ENCODE data around the gene COL25A1.

Gene COL25A1

GRCh38 chr4:108901291-108901690, 401.2 kb downstream of the COL25A1 start:
- H3K9ac ChIP-seq (ENCODE audit: low read length) = no peak overlapping the region
- H3K4me3 ChIP-seq (ENCODE audit: low read length) = no peak overlapping the region
- H3K27me3 ChIP-seq (ENCODE audit: control insufficient read depth, insufficient read depth, low read length) = no peaks in the 10 kb centered on the region
- no peaks in the 10 kb centered on the region for H3K4me1 ChIP-seq (ENCODE audit: control insufficient read depth, insufficient read depth, low read length)
- no peaks in the 10 kb centered on the region for H3K36me3 ChIP-seq (ENCODE audit: control insufficient read depth, insufficient read depth, low read length)
- H3K9me3 ChIP-seq (ENCODE audit: control insufficient read depth, low read length) = no peaks in the 10 kb centered on the region

DNA sequence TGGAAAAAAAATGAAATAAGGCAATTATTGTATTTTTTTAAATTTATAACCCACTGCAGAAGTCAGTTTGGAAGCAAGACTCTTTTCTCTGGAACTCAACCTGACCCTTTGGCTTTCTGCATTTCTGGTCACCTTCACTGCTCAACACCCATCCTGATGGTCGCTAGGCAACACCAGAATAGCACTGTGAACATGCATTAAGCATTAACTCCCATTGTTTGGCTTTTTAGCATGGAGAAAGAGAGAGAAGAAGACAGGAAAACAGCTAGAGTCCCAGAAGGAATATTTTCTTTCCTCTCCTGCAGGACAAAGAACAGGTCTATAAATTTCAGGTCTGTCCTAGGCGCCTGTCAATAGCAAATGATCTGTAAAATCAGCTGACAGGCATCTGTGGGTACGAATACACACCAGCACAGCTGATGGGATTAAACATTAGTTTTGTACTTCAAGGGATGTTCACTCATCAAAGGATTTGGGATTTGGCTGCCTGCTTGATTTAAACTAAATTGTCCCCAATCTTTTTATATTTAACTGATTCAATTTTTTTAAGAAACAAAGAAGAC, 402.4 kb downstream of the COL25A1 start:
- no peaks in the 10 kb centered on the region for H3K4me1 ChIP-seq (ENCODE audit: control insufficient read depth, insufficient read depth, low read length)
- no peak overlapping the region for H3K9ac ChIP-seq (ENCODE audit: low read length)
- no peaks in the 10 kb centered on the region for H3K9me3 ChIP-seq (ENCODE audit: control insufficient read depth, low read length)
- no peaks in the 10 kb centered on the region for H3K36me3 ChIP-seq (ENCODE audit: control insufficient read depth, insufficient read depth, low read length)
- no peaks in the 10 kb centered on the region for H3K27me3 ChIP-seq (ENCODE audit: control insufficient read depth, insufficient read depth, low read length)
- H3K4me3 ChIP-seq (ENCODE audit: low read length) = no peak overlapping the region

- no peak overlapping the region for H3K4me3 ChIP-seq (ENCODE audit: low read length)
- no peaks in the 10 kb centered on the region for H3K27me3 ChIP-seq (ENCODE audit: control insufficient read depth, insufficient read depth, low read length)
- no peak overlapping the region for H3K9ac ChIP-seq (ENCODE audit: low read length)
- H3K36me3 ChIP-seq (ENCODE audit: control insufficient read depth, insufficient read depth, low read length) = no peaks in the 10 kb centered on the region
- no peaks in the 10 kb centered on the region for H3K9me3 ChIP-seq (ENCODE audit: control insufficient read depth, low read length)
- no peaks in the 10 kb centered on the region for H3K4me1 ChIP-seq (ENCODE audit: control insufficient read depth, insufficient read depth, low read length)
Measured at GRCh38 chr4:108893468-108893867, 409.0 kb downstream of the COL25A1 start.

- Histone ChIP-seq H3K4me1 (ENCODE audit: control insufficient read depth, insufficient read depth, low read length) (no peaks in the 10 kb centered on the region), H3K27me3 (ENCODE audit: control insufficient read depth, insufficient read depth, low read length) (no peaks in the 10 kb centered on the region), H3K36me3 (ENCODE audit: control insufficient read depth, insufficient read depth, low read length) (no peaks in the 10 kb centered on the region), H3K4me3 (ENCODE audit: low read length) (no peak overlapping the region), H3K9me3 (ENCODE audit: control insufficient read depth, low read length) (no peaks in the 10 kb centered on the region), H3K9ac (ENCODE audit: low read length) (no peak overlapping the region)
Measured at GRCh38 chr4:108891896-108892590, 410.4 kb downstream of the COL25A1 start.

DNA sequence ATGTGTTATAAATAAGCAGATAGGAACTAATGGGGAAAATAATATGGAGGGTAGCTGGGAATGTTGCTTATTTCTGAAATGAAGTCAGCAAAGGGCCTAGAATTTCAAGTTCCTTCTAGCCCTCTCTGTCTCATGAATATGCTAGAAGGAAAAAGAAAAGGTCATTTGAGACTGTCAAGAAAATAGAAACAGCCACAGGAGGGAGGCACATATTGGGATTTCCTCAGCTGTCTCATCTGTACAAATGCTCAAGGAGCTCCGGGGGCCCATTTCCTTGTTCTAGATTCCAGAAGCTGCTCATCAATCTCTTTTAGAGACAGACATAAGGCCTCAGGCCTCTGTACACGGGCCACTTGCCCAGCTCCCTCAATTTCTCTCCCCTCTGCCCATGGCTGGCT, 412.0 kb downstream of the COL25A1 start:
- Histone ChIP-seq H3K27me3 (ENCODE audit: control insufficient read depth, insufficient read depth, low read length) (no peaks in the 10 kb centered on the region), H3K4me1 (ENCODE audit: control insufficient read depth, insufficient read depth, low read length) (no peaks in the 10 kb centered on the region), H3K36me3 (ENCODE audit: control insufficient read depth, insufficient read depth, low read length) (no peaks in the 10 kb centered on the region), H3K9ac (ENCODE audit: low read length) (no peak overlapping the region), H3K9me3 (ENCODE audit: control insufficient read depth, low read length) (no peaks in the 10 kb centered on the region), H3K4me3 (ENCODE audit: low read length) (no peak overlapping the region)

- Histone ChIP-seq H3K27me3 (ENCODE audit: control insufficient read depth, insufficient read depth, low read length) (no peaks in the 10 kb centered on the region), H3K9me3 (ENCODE audit: control insufficient read depth, low read length) (no peaks in the 10 kb centered on the region), H3K9ac (ENCODE audit: low read length) (no peak overlapping the region), H3K36me3 (ENCODE audit: control insufficient read depth, insufficient read depth, low read length) (no peaks in the 10 kb centered on the region), H3K4me1 (ENCODE audit: control insufficient read depth, insufficient read depth, low read length) (no peaks in the 10 kb centered on the region), H3K4me3 (ENCODE audit: low read length) (no peak overlapping the region)
Measured at GRCh38 chr4:108889696-108890483, 412.6 kb downstream of the COL25A1 start.

DNA sequence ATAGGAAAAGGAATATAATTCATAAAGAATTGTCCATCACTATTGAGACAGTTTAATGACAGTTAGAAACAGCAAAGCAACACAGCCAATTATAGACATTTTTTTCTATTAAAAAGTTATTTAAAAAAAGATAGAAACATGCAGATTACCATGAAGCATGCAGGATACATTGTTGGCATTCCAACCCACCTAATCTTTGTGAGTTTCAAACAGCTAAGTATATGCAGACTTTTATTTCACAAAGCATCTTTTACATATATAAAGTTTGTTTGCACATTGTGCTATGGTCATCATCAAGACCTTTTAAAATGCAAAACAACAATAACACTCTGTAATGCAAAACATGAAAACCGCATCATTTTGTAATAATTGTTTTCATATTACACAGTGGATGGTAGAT, 413.7 kb downstream of the COL25A1 start:
- Histone ChIP-seq H3K36me3 (ENCODE audit: control insufficient read depth, insufficient read depth, low read length) (no peaks in the 10 kb centered on the region), H3K4me1 (ENCODE audit: control insufficient read depth, insufficient read depth, low read length) (no peaks in the 10 kb centered on the region), H3K27me3 (ENCODE audit: control insufficient read depth, insufficient read depth, low read length) (no peaks in the 10 kb centered on the region), H3K9me3 (ENCODE audit: control insufficient read depth, low read length) (no peaks in the 10 kb centered on the region), H3K4me3 (ENCODE audit: low read length) (no peak overlapping the region), H3K9ac (ENCODE audit: low read length) (no peak overlapping the region)

GRCh38 chr4:108887034-108887433, 415.4 kb downstream of the COL25A1 start:
- Histone ChIP-seq H3K9ac (ENCODE audit: low read length) (no peak overlapping the region), H3K27me3 (ENCODE audit: control insufficient read depth, insufficient read depth, low read length) (no peaks in the 10 kb centered on the region), H3K4me3 (ENCODE audit: low read length) (no peak overlapping the region), H3K4me1 (ENCODE audit: control insufficient read depth, insufficient read depth, low read length) (no peaks in the 10 kb centered on the region), H3K9me3 (ENCODE audit: control insufficient read depth, low read length) (no peaks in the 10 kb centered on the region), H3K36me3 (ENCODE audit: control insufficient read depth, insufficient read depth, low read length) (no peaks in the 10 kb centered on the region)

- Histone ChIP-seq H3K4me3 (ENCODE audit: low read length) (no peak overlapping the region), H3K27me3 (ENCODE audit: control insufficient read depth, insufficient read depth, low read length) (no peaks in the 10 kb centered on the region), H3K36me3 (ENCODE audit: control insufficient read depth, insufficient read depth, low read length) (no peaks in the 10 kb centered on the region), H3K9ac (ENCODE audit: low read length) (no peak overlapping the region), H3K4me1 (ENCODE audit: control insufficient read depth, insufficient read depth, low read length) (no peaks in the 10 kb centered on the region), H3K9me3 (ENCODE audit: control insufficient read depth, low read length) (no peaks in the 10 kb centered on the region)
Measured at GRCh38 chr4:108885211-108885610, 417.2 kb downstream of the COL25A1 start.

GRCh38 chr4:108884596-108884995, 417.9 kb downstream of the COL25A1 start:
- H3K4me1 ChIP-seq (ENCODE audit: control insufficient read depth, insufficient read depth, low read length) = no peaks in the 10 kb centered on the region
- no peaks in the 10 kb centered on the region for H3K9me3 ChIP-seq (ENCODE audit: control insufficient read depth, low read length)
- H3K27me3 ChIP-seq (ENCODE audit: control insufficient read depth, insufficient read depth, low read length) = no peaks in the 10 kb centered on the region
- H3K9ac ChIP-seq (ENCODE audit: low read length) = no peak overlapping the region
- H3K36me3 ChIP-seq (ENCODE audit: control insufficient read depth, insufficient read depth, low read length) = no peaks in the 10 kb centered on the region
- no peak overlapping the region for H3K4me3 ChIP-seq (ENCODE audit: low read length)

DNA sequence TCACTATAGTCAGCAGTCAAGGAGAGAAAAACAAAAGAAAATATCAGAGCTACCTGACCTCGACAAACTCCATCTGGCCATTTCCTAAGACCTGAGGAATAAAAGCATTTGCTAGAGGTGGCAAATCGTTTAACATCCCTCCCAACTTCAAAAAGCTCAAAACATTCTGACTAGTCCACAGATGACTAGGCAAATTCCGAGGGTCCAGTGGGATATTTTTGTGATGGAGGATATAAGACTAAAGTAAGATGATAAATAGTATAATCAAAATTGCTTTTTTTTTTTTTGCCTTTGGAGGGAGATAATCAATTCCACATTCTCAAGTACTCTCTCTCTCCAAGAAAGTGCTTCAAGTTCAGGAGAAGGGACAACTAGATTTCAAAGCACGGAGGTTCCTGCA, 420.5 kb downstream of the COL25A1 start:
- no peaks in the 10 kb centered on the region for H3K36me3 ChIP-seq (ENCODE audit: control insufficient read depth, insufficient read depth, low read length)
- H3K4me1 ChIP-seq (ENCODE audit: control insufficient read depth, insufficient read depth, low read length) = no peaks in the 10 kb centered on the region
- no peak overlapping the region for H3K9ac ChIP-seq (ENCODE audit: low read length)
- H3K27me3 ChIP-seq (ENCODE audit: control insufficient read depth, insufficient read depth, low read length) = no peaks in the 10 kb centered on the region
- H3K4me3 ChIP-seq (ENCODE audit: low read length) = no peak overlapping the region
- H3K9me3 ChIP-seq (ENCODE audit: control insufficient read depth, low read length) = no peaks in the 10 kb centered on the region

DNA sequence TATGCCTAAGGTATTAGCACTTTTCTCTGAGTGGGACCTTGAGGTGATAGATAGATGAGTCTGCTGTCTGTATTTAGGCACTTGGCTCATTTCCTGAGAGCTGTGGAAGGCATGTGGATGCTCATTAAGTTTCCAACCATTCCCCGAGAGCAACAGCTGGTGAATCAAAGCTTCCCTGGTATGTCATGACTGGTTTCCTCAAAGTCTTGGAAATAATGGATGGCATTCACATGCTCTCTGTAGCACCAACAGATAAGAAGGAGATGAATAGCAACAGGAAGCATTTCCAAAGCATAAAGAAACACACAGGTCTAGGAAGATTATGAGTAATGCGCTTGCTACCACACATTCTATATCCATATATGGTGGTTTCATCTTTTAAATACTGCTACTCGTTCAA, 421.3 kb downstream of the COL25A1 start:
- Histone ChIP-seq H3K36me3 (ENCODE audit: control insufficient read depth, insufficient read depth, low read length) (no peaks in the 10 kb centered on the region), H3K9ac (ENCODE audit: low read length) (no peak overlapping the region), H3K27me3 (ENCODE audit: control insufficient read depth, insufficient read depth, low read length) (no peaks in the 10 kb centered on the region), H3K4me3 (ENCODE audit: low read length) (no peak overlapping the region), H3K4me1 (ENCODE audit: control insufficient read depth, insufficient read depth, low read length) (no peaks in the 10 kb centered on the region), H3K9me3 (ENCODE audit: control insufficient read depth, low read length) (no peaks in the 10 kb centered on the region)

Data from mucosa of stomach (tissue), 1 donor.